Urinary bladder (tissue), 4 donors: ENCODE results near the gene KCNC3. TPM values are rescaled to one million over a fixed set of nuclear protein-coding genes. Genes with fewer than 3 reads are reported as not detected.
"Not testable (repeated sequence)": the region's sequence is repeated elsewhere in the genome, so short reads cannot be mapped to it uniquely, and the experiment has no call there.

Source experiments
- DNase-seq: peaks from one replicate; pipeline ENCODE4 v3.0.0-alpha.2; 2015; ENCODE audit errors: extremely low spot score
- H3K27ac ChIP-seq: one replicate; pipeline ENCODE4 v1.5.1; 2013; ENCODE audit warnings: low read depth, mild to moderate bottlenecking, moderate library complexity
- H3K36me3 ChIP-seq: one replicate; pipeline ENCODE4 v1.6.1; 2013; ENCODE audit warnings: mild to moderate bottlenecking, moderate library complexity; ENCODE audit not compliant: insufficient read depth
- H3K4me1 ChIP-seq: one replicate; pipeline ENCODE4 v1.6.1; 2013; ENCODE audit warnings: mild to moderate bottlenecking, moderate library complexity; ENCODE audit not compliant: insufficient read depth
- H3K4me3 ChIP-seq: one replicate; pipeline ENCODE4 v1.5.1; 2013; ENCODE audit warnings: low read depth, low read length
- WGBS: extraction: QIAGEN DNeasy Blood & Tissue Kit; methylation state at CpG from one replicate; pipeline ENCODE4 v1.1.7; 2013; 5-methylcytosine and 5-hydroxymethylcytosine counted together
- polyA plus RNA-seq: library from polyadenylated mRNA; stranded (reverse); fragments of 200-250 nt; gene quantifications from one replicate; pipeline ENCODE4 v1.2.3, GENCODE V29; 2013
- total RNA-seq: library from RNA; depleted of rRNA; stranded (reverse); fragments of >200 nt; gene quantifications from one replicate; pipeline ENCODE4 v1.2.3, GENCODE V29; 2014
- donor health status: healthy with polysubstance abuse.
- donor health status: healthy.

Gene KCNC3
- total and polyA plus RNA-seq, 2 donors: 0.52 to 0.79 TPM

GRCh38 chr19:50361290-50362029, 32.3 kb upstream of the KCNC3 start:
- H3K4me3 ChIP-seq: no peak overlapping the region
- 88% methylated on average over 6 of the region's 7 CpGs for WGBS
- no peaks in the 10 kb centered on the region for H3K4me1 ChIP-seq
- H3K36me3 ChIP-seq: no peaks in the 10 kb centered on the region
- no peak for DNase-seq
- H3K27ac ChIP-seq: no peak overlapping the region

- Histone ChIP-seq H3K4me3 (no peak overlapping the region), H3K27ac (no peak overlapping the region), H3K36me3 (no peaks in the 10 kb centered on the region), H3K4me1 (no peaks in the 10 kb centered on the region)
- WGBS: 96% methylated on average over 11 of the region's 11 CpGs
- no peak for DNase-seq
Observed at GRCh38 chr19:50359328-50359818, 30.2 kb upstream of the KCNC3 start.

- no peak overlapping the region for H3K4me3 ChIP-seq
- H3K36me3 ChIP-seq: no peaks in the 10 kb centered on the region
- H3K4me1 ChIP-seq: no peaks in the 10 kb centered on the region
- no peak for DNase-seq
- no peak overlapping the region for H3K27ac ChIP-seq
- WGBS: 36% methylated on average over 54 of the region's 54 CpGs
Observed at GRCh38 chr19:50358483-50359327, 29.5 kb upstream of the KCNC3 start.

GRCh38 chr19:50357178-50358100, 28.3 kb upstream of the KCNC3 start:
- peak overlapping the region; percentile 10 for H3K4me3 ChIP-seq
- 15% methylated on average over 54 of the region's 54 CpGs for WGBS
- no peak overlapping the region for H3K27ac ChIP-seq
- no peaks in the 10 kb centered on the region for H3K4me1 ChIP-seq
- no peaks in the 10 kb centered on the region for H3K36me3 ChIP-seq
- DNase-seq: no peak

- WGBS: 36% methylated on average over 13 of the region's 13 CpGs
Observed at GRCh38 chr19:50356691-50357177, 27.6 kb upstream of the KCNC3 start.

GRCh38 chr19:50353487-50353880, 24.3 kb upstream of the KCNC3 start:
- DNase-seq, H3K27ac ChIP-seq, H3K4me3 ChIP-seq, H3K4me1 ChIP-seq, H3K36me3 ChIP-seq: not testable (repeated sequence)
- 80% methylated on average over 7 of the region's 7 CpGs for WGBS

More at GRCh38 chr19:50356691-50357177, 27.6 kb upstream of the KCNC3 start:
- no peaks in the 10 kb centered on the region for H3K36me3 ChIP-seq
- H3K27ac ChIP-seq: no peak overlapping the region
- H3K4me1 ChIP-seq: no peaks in the 10 kb centered on the region
- DNase-seq: no peak
- no peak overlapping the region for H3K4me3 ChIP-seq

GRCh38 chr19:50352242-50352641, 23.1 kb upstream of the KCNC3 start:
- 34% methylated on average over 4 of the region's 4 CpGs for WGBS
- Histone ChIP-seq H3K27ac (no peak overlapping the region), H3K4me3 (no peak overlapping the region), H3K4me1 (no peaks in the 10 kb centered on the region), H3K36me3 (no peaks in the 10 kb centered on the region)
- no peak for DNase-seq

- Histone ChIP-seq H3K4me3 (no peak overlapping the region), H3K27ac (no peak overlapping the region), H3K36me3 (no peaks in the 10 kb centered on the region), H3K4me1 (no peaks in the 10 kb centered on the region)
- WGBS: 64% methylated on average over 22 of the region's 22 CpGs
- no peak for DNase-seq
Observed at GRCh38 chr19:50349277-50350057, 20.3 kb upstream of the KCNC3 start.

GRCh38 chr19:50347089-50347581, 18.0 kb upstream of the KCNC3 start:
- not testable (repeated sequence) for DNase-seq, H3K27ac ChIP-seq, H3K36me3 ChIP-seq, H3K4me3 ChIP-seq, H3K4me1 ChIP-seq
- 65% methylated on average over 8 of the region's 8 CpGs for WGBS

GRCh38 chr19:50344661-50345318, 15.6 kb upstream of the KCNC3 start:
- WGBS: 76% methylated on average over 8 of the region's 8 CpGs
- no peak overlapping the region for H3K27ac ChIP-seq
- no peaks in the 10 kb centered on the region for H3K36me3 ChIP-seq
- H3K4me3 ChIP-seq: no peak overlapping the region
- no peak for DNase-seq
- no peaks in the 10 kb centered on the region for H3K4me1 ChIP-seq

- Histone ChIP-seq H3K4me3 (no peak overlapping the region), H3K27ac (no peak overlapping the region), H3K4me1 (no peaks in the 10 kb centered on the region), H3K36me3 (no peaks in the 10 kb centered on the region)
- DNase-seq: no peak
- WGBS: 88% methylated on average over 3 of the region's 3 CpGs
Observed at GRCh38 chr19:50341091-50341564, 12.0 kb upstream of the KCNC3 start.

- no peak overlapping the region for H3K4me3 ChIP-seq
- no peak overlapping the region for H3K27ac ChIP-seq
- no peaks in the 10 kb centered on the region for H3K4me1 ChIP-seq
- DNase-seq: no peak
- no peaks in the 10 kb centered on the region for H3K36me3 ChIP-seq
Observed at GRCh38 chr19:50340331-50340730, 11.2 kb upstream of the KCNC3 start.
